IPS DF 6.9 (cell line): ENCODE data around the gene NFYB.
A peak's percentile ranks its signal among the peaks of the same experiment; 100 is the strongest.

Experiments used
- DNase-seq: peaks from one replicate; pipeline ENCODE4 v3.0.0-alpha.2; 2013; ENCODE audit warnings: low read depth, low spot score
- H3K27ac ChIP-seq: one replicate; pipeline ENCODE4 v1.5.1; 2013; ENCODE audit warnings: low read length, control low read depth
- H3K27me3 ChIP-seq: 2 replicates; pipeline ENCODE4 v1.6.1; 2013; ENCODE audit warnings: mild to moderate bottlenecking, low read length; ENCODE audit not compliant: control insufficient read depth, insufficient read depth
- H3K36me3 ChIP-seq: 2 replicates; pipeline ENCODE4 v1.6.1; 2013; ENCODE audit warnings: low read length; ENCODE audit not compliant: control insufficient read depth, insufficient read depth
- H3K4me1 ChIP-seq: 2 replicates; pipeline ENCODE4 v1.6.1; 2013; ENCODE audit warnings: low read length; ENCODE audit not compliant: control insufficient read depth, insufficient read depth
- H3K4me3 ChIP-seq: 2 replicates; pipeline ENCODE4 v1.5.1; 2013; ENCODE audit warnings: mild to moderate bottlenecking, low read length
- H3K9me3 ChIP-seq: 2 replicates; pipeline ENCODE4 v1.6.1; 2013; ENCODE audit warnings: low read length, inconsistent platforms; ENCODE audit not compliant: control insufficient read depth, insufficient read depth
- WGBS: extraction: QIAGEN DNeasy Blood & Tissue Kit; methylation state at CpG from one replicate; pipeline ENCODE4 v1.1.7; 2013; ENCODE audit warnings: mixed read lengths, missing lambda C conversion rate; ENCODE audit not compliant: insufficient read length, insufficient coverage; 5-methylcytosine and 5-hydroxymethylcytosine counted together

The NFYB gene

GRCh38 chr12:104137902-104138796 lies at the start of gene NFYB:
Gene NFYB (minus strand): TSS chr12:104138210. CDS start chr12:104135453, 2,757 bp downstream.
- no peaks in the 10 kb centered on the region; the same call in 1 of the 2 replicates for H3K36me3 ChIP-seq
- peaks cover 2% of the 10 kb centered on the region; the same call in 1 of the 2 replicates for H3K4me1 ChIP-seq
- peak within 1 kb of the TSS; percentile 78 for H3K4me3 ChIP-seq
- H3K27ac ChIP-seq: no peak within 1 kb of the TSS
- DNase-seq: peak; percentile 85
- no peaks in the 10 kb centered on the region for H3K9me3 ChIP-seq
- H3K27me3 ChIP-seq: no peaks in the 10 kb centered on the region
- no CpG with 5 or more reads among the region's 111 CpGs for WGBS

- DNase-seq: no peak
- Histone ChIP-seq H3K27me3 (no peaks in the 10 kb centered on the region), H3K36me3 (no peaks in the 10 kb centered on the region), H3K4me3 (no peak overlapping the region), H3K27ac (no peak overlapping the region), H3K4me1 (no peaks in the 10 kb centered on the region), H3K9me3 (no peaks in the 10 kb centered on the region; the same call in 1 of the 2 replicates)
- no CpG with 5 or more reads among the region's 18 CpGs for WGBS
Observed at GRCh38 chr12:104187446-104188155, 49.6 kb upstream of the NFYB start.

DNA sequence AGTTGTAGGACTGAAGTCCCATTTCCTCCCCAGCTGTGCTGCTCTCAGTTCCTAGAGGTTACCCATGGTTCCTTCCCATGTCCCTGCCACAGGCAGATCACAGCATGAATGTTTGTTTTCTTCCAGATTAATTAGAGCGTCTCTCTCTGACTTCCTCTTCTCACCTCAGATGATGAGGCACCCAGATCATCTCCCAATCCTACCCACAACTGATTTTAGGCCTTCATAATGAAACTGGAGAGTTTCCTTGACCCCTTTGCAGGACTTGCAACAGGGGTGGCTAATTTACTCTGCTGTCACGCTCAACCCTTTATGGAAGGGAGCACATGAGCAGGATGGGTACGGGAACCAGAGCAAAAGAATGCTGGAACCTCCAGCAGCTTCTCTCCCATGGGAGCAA lies 45.4 kb upstream of the NFYB start:
- H3K36me3 ChIP-seq: no peaks in the 10 kb centered on the region
- H3K27me3 ChIP-seq: no peaks in the 10 kb centered on the region; the same call in 1 of the 2 replicates
- DNase-seq: no peak
- no CpG with 5 or more reads among the region's 3 CpGs for WGBS
- no peaks in the 10 kb centered on the region for H3K4me1 ChIP-seq
- no peak overlapping the region for H3K27ac ChIP-seq
- no peak overlapping the region for H3K4me3 ChIP-seq
- H3K9me3 ChIP-seq: no peaks in the 10 kb centered on the region; the same call in 1 of the 2 replicates

DNA sequence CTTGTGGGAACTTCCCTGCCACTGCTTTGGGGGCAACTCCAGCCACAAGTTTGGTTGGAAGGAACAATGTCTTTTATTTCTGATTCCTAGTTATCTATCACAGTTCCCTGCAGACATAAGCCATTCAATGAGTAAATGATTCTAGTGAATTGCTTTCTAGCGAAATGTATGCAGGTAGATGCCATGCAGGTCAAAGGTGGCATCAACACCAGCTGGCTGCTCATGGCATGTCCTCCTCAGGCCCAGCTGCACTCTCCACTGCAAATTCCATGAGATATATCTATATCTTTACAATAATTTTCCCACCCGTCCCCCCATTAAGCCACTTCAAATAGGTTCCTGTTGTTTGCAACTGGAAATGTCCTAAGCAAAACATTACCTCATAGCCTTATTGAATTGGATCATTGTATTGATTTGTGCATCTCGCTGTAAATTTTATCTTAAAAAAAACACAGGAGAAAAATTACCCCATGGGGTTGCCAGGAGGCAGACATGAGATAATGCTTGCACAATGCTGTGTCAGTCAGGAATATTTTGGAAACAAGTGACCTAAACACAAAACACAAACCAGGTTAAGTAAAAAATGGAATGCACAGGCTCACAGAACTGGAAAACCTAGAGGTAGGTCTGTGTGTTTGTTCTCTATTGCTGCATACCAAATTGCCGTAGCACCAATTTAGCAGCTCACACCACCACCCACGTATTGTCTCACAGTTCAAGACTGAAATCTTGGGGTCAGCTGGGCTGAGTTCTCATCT lies 44.8 kb upstream of the NFYB start:
- no peaks in the 10 kb centered on the region for H3K4me1 ChIP-seq
- H3K4me3 ChIP-seq: no peak overlapping the region

GRCh38 chr12:104182144-104182543 lies 44.1 kb upstream of the NFYB start:
- no CpG with 5 or more reads among the region's 4 CpGs for WGBS
- no peaks in the 10 kb centered on the region for H3K36me3 ChIP-seq
- H3K27ac ChIP-seq: no peak overlapping the region
- H3K9me3 ChIP-seq: no peaks in the 10 kb centered on the region; the same call in 1 of the 2 replicates
- H3K4me3 ChIP-seq: no peak overlapping the region
- no peaks in the 10 kb centered on the region; the same call in 1 of the 2 replicates for H3K27me3 ChIP-seq
- no peak for DNase-seq
- H3K4me1 ChIP-seq: no peaks in the 10 kb centered on the region

More for the DNA sequence above, 44.8 kb upstream of the NFYB start:
- no CpG with 5 or more reads among the region's 5 CpGs for WGBS
- DNase-seq: no peak
- Histone ChIP-seq H3K27ac (no peak overlapping the region), H3K27me3 (no peaks in the 10 kb centered on the region; the same call in 1 of the 2 replicates), H3K36me3 (no peaks in the 10 kb centered on the region), H3K9me3 (no peaks in the 10 kb centered on the region; the same call in 1 of the 2 replicates)

DNA sequence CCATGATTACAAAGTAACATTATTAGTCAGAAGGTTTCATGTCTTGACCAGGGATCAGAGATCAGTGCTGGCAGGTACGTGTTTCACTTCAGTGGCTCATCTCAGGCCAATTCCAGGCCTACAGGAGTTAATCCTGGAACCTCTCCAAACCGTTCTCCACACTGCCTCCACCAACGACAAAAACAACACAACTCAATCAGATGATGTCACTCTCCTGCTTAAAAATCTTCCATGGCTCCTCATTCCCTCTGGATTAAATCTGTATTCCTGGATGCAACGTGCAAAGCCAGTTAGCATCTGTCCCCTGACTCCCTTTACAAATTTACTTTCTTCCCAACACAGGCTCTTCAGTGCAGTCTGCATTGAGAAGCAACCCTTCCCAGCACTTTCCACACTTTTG lies 43.3 kb upstream of the NFYB start:
- Histone ChIP-seq H3K27ac (no peak overlapping the region), H3K4me3 (no peak overlapping the region), H3K9me3 (no peaks in the 10 kb centered on the region; the same call in 1 of the 2 replicates), H3K27me3 (no peaks in the 10 kb centered on the region; the same call in 1 of the 2 replicates), H3K36me3 (no peaks in the 10 kb centered on the region), H3K4me1 (no peaks in the 10 kb centered on the region)
- 100% methylated on average over 1 of the region's 4 CpGs for WGBS
- DNase-seq: no peak

- DNase-seq: no peak
- Histone ChIP-seq H3K36me3 (no peaks in the 10 kb centered on the region), H3K4me3 (no peak overlapping the region), H3K9me3 (no peaks in the 10 kb centered on the region; the same call in 1 of the 2 replicates), H3K27me3 (no peaks in the 10 kb centered on the region; the same call in 1 of the 2 replicates), H3K4me1 (no peaks in the 10 kb centered on the region), H3K27ac (no peak overlapping the region)
- no CpG with 5 or more reads among the region's 5 CpGs for WGBS
Observed at GRCh38 chr12:104180374-104180773, 42.4 kb upstream of the NFYB start.

- H3K4me1 ChIP-seq: no peaks in the 10 kb centered on the region
- no CpG with 5 or more reads among the region's 8 CpGs for WGBS
- no peak overlapping the region for H3K27ac ChIP-seq
- no peaks in the 10 kb centered on the region for H3K36me3 ChIP-seq
- DNase-seq: no peak
- no peaks in the 10 kb centered on the region for H3K9me3 ChIP-seq
- H3K27me3 ChIP-seq: no peaks in the 10 kb centered on the region; the same call in 1 of the 2 replicates
- H3K4me3 ChIP-seq: no peak overlapping the region
Observed at GRCh38 chr12:104177663-104178501, 39.9 kb upstream of the NFYB start.

DNA sequence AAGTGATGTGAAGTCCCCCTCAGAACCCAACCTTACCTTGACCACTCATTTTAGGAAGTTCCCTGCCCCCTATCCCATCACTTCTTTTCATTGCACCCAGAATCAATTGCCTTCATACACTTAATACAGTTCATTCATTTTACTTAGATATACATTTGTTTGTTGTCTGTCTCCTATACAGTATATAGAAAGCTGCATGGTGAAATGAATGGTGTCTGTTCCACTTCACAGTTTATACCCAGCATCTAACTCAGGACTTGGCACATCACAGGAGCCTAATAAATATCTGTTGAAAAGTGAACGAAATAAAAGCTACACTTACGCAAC lies 39.3 kb upstream of the NFYB start:
- H3K9me3 ChIP-seq: no peaks in the 10 kb centered on the region
- no CpG with 5 or more reads among the region's 2 CpGs for WGBS
- DNase-seq: no peak
- H3K4me3 ChIP-seq: no peak overlapping the region
- H3K36me3 ChIP-seq: no peaks in the 10 kb centered on the region
- H3K27ac ChIP-seq: no peak overlapping the region
- H3K27me3 ChIP-seq: no peaks in the 10 kb centered on the region; the same call in 1 of the 2 replicates
- H3K4me1 ChIP-seq: no peaks in the 10 kb centered on the region
